WI38 (cell line): Measurements from ENCODE around the gene ABHD2.
"Not testable (repeated sequence)": the region's sequence is repeated elsewhere in the genome, so short reads cannot be mapped to it uniquely, and the experiment has no call there.

Experiments used
- H3K4me3 ChIP-seq: 2 replicates; pipeline ENCODE4 v1.5.1; 2011; ENCODE audit warnings: low read depth, mild to moderate bottlenecking, control low read depth, low read length
- TF ChIP-seq, protein P1 (sequence below): IDR thresholded peaks from 2 replicates; pipeline ENCODE4 v1.5.1; 2012; ENCODE audit warnings: low read depth, mild to moderate bottlenecking, control low read depth, low read length

The ABHD2 gene, protein sequence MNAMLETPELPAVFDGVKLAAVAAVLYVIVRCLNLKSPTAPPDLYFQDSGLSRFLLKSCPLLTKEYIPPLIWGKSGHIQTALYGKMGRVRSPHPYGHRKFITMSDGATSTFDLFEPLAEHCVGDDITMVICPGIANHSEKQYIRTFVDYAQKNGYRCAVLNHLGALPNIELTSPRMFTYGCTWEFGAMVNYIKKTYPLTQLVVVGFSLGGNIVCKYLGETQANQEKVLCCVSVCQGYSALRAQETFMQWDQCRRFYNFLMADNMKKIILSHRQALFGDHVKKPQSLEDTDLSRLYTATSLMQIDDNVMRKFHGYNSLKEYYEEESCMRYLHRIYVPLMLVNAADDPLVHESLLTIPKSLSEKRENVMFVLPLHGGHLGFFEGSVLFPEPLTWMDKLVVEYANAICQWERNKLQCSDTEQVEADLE

DNA sequence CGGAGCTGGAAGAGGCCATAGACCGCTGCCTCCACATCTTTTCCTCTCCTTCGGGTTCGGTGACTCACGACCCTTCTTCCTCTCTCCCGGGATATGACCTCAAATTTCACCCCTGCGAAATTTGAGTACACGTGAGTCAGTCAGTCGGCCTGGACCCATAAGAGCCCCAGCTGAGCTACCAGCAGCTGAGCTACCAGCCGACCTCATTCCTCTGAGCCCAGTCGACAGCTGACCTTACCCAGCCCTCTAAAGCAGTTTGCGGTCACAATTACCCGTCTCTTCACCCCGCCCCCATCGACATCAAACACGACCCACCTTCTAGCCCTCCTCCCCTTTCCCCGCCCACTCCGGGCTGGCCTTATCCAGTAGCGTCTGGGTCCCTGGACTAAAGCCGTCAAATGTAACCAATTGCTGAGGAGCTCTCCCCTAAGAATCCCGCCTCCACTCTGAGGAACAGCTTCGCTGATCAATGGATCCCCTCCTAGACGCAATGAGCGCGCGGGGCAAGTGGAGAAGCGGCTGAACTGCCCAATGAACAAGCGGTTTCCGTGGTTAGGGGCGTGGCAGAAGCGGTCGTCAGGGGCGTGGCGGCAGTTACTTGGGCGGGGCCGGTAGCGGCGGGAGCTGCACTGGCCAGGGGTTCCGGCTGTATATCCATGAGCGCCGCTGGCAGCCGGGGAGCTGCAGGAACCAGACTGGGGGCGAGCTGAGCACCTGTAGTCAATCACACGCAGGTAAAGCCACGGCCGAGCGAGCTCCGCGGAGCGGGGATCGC, at the start of gene ABHD2:
Gene ABHD2, plus strand, starts transcription at position 627 of the 775 bp plus-strand sequence. CDS start 27,872 bp downstream, outside the sequence.
- H3K4me3 ChIP-seq = peak within 1 kb of the TSS; percentile 96
- TF ChIP-seq, protein P1, sequence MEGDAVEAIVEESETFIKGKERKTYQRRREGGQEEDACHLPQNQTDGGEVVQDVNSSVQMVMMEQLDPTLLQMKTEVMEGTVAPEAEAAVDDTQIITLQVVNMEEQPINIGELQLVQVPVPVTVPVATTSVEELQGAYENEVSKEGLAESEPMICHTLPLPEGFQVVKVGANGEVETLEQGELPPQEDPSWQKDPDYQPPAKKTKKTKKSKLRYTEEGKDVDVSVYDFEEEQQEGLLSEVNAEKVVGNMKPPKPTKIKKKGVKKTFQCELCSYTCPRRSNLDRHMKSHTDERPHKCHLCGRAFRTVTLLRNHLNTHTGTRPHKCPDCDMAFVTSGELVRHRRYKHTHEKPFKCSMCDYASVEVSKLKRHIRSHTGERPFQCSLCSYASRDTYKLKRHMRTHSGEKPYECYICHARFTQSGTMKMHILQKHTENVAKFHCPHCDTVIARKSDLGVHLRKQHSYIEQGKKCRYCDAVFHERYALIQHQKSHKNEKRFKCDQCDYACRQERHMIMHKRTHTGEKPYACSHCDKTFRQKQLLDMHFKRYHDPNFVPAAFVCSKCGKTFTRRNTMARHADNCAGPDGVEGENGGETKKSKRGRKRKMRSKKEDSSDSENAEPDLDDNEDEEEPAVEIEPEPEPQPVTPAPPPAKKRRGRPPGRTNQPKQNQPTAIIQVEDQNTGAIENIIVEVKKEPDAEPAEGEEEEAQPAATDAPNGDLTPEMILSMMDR = no peak

DNA sequence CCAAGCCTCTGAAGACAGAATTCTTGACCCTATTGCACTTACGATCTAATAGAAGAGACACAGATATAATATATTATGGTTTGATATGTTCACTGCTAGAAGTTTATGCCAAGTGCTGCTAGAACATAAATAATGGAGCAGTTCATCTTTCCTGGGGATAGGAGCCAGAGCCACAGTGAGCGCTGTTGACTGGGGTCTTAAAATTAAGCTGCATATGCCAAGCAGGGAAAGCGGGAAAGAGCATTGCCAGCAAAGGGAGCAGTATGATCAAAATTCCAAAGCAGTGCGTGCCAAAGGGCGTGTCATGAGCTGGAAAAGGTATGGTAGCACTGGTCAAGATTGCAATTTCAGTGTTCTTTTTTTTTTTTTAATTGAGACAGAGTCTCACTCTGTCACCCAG, 49.1 kb upstream of the ABHD2 start:
- H3K4me3 ChIP-seq = no peak overlapping the region
- TF ChIP-seq, protein P1 = no peak

DNA sequence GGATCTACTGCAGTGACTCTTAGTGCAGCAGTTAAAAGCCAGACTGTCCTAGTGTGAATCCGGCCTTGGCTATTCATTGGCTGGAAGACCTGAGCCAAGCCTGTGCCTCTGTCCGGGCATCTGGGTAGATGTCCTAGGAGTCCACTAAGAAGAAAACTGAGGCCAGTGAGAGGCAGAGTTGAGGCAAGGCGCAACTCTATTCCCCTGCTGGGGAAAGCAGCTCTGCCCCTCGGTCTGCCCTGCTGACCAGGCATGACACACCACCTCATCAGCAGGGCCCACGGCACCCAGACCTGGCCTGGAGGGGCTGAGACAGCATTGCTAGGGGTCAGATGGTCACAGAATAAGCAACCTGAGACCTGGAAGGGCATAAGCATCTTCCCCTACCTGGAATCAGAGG, 46.7 kb upstream of the ABHD2 start:
- H3K4me3 ChIP-seq = no peak overlapping the region
- TF ChIP-seq, protein P1 = no peak

DNA sequence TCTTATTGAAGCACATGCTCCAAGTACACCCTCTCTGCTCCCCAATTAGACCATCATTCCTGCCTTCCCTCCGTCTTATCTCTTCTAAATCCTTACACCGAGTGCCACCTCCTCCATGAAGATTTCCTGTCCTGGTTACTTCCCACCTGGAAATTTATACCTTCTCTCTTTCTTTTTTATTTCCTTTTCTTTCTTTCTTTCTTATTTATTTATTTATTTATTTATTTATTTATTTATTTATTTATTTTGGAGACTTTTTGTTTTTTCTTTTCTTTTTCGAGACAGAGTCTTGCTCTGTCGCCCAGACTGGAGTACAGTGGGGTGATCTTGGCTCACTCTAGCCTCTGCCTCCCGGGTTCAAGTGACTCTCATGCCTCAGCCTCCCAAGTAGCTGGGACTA, 45.9 kb upstream of the ABHD2 start:
- TF ChIP-seq, protein P1 = no peak
- no peak overlapping the region for H3K4me3 ChIP-seq

DNA sequence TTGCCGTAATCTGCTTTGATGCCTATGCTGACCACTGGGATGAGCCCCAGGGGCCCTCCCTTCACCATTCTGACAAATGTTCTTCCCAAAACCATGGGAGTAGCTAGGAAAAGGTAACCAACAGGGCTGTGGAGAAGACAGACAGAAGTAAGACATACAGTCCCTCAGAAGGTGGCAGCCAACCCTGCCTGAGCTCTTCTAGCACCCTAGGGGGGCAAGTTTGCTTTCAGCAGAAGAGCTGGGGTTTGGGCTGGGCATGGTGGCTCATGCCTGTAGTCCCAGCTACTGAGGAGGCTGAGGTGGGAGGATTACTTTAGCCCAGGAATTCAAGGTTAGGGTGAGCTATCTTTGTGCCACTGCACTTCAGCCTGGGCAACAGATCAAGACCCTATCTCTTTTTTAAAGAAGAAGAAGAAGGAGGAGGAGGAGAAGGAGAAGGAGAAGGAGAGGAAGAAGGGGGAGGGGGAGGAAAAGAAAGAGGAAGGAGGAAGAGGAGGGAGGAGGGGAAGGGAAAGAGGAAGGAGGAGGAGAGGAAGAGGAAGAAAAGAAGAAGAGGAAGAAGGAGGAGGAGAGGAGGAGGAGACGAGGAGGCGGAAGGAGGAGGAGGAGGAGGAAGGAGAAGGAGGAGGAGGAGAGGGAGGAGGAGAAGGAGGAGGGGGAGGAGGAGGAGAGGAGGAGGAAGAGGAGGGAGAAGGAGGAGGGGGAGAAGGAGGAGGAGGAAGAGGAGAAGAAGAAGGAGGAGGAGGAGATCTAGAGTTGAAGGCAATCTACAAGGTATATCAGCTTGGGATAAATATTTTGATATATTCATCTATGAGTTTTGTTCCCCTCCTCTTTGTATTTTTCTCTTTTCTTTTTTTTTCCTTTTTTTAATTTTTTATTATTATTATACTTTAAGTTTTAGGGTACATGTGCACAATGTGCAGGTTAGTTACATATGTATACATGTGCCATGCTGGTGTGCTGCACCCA, 44.9 kb upstream of the ABHD2 start:
- TF ChIP-seq, protein P1 = no peak
- no peak overlapping the region for H3K4me3 ChIP-seq

DNA sequence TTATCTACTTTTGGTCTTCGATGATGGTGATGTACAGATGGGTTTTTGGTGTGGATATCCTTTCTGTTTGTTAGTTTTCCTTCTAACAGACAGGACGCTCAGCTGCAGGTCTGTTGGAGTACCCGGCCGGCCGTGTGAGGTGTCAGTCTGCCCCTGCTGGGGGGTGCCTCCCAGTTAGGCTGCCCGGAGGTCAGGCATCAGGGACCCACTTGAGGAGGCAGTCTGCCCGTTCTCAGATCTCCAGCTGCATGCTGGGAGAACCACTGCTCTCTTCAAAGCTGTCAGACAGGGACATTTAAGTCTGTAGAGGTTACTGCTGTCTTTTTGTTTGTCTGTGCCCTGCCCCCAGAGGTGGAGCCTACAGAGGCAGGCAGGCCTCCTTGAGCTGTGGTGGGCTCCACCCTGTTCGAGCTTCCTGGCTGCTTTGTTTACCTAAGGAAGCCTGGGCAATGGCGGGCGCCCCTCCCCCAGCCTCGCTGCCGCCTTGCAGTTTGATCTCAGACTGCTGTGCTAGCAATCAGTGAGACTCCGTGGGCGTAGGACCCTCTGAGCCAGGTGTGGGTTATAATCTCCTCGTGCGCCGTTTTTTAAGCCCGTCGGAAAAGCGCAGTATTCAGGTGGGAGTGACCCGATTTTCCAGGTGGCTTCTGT, 39.1 kb upstream of the ABHD2 start:
- not testable (repeated sequence) for H3K4me3 ChIP-seq

DNA sequence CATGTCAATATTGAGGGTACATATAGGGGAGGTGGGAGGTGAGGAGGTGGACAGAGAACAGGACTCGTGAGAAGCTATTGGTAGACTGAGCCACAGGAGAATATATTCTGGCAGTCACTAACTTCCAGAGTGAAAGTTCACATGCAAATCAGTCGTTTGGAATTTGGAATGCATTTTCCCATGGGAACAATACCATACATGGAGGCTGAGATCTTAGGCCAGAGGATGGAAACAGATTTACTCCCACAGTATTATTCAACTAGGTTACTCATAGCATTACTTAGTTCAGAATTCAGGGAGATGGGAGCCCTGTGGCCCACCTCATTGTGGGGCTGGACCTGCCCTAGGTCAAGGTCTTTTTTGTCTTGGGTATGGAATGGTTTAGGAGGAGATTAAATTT, 36.4 kb upstream of the ABHD2 start:
- no peak overlapping the region for H3K4me3 ChIP-seq
- TF ChIP-seq, protein P1 = no peak
